NCI-H2029 treated with DMSO at 0.1 percent for 48 hours (cell line): Measurements from ENCODE around the gene SPART.
"Not testable (repeated sequence)": the region's sequence is repeated elsewhere in the genome, so short reads cannot be mapped to it uniquely, and the experiment has no call there.

ENCODE experiments used
- DNase-seq: peaks from one replicate; lab custom pipeline; 2025; lab: John Stamatoyannopoulos, UW

The SPART gene

DNA sequence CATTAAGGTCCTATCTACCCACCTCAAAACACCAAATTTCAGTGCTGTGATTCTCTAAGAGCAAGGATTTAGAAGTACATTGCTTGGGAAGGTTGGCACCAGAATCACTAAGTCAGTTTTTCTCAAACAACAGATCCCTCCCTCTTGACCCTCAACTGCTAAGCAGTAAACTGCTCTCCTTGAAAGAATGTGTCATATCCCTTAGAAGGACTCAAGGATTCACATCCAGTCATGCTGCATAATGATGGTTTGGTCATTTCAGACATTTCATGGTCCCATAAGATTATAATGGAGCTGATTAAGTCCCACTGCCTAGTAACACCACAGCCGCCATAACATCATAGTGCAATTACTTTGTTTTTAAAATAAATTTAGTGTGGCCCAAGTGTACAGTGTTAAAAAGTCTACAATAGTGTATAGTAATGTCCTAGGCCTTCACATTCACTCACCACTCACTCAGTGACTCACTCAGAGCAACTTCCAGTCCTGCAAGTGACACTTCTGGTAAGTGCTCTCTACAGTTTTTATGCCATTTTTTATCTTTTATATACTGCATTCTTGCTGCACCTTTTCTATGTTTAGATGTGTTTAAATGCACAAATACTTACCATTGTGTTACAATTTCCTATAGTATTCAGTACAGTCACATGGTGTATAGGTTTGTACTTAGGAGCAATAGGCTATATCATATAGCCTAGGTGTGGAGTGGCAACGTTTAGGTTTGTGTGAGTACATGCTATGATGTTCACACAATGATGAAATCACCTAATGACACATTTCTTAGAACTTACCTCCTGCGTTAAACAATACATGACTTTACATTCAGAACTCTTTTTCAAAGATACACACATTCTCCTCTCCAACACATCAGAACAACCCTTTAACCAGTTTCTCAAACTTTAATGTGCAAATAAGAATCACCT is 32.9 kb downstream of the SPART start:
- no peak for DNase-seq

DNA sequence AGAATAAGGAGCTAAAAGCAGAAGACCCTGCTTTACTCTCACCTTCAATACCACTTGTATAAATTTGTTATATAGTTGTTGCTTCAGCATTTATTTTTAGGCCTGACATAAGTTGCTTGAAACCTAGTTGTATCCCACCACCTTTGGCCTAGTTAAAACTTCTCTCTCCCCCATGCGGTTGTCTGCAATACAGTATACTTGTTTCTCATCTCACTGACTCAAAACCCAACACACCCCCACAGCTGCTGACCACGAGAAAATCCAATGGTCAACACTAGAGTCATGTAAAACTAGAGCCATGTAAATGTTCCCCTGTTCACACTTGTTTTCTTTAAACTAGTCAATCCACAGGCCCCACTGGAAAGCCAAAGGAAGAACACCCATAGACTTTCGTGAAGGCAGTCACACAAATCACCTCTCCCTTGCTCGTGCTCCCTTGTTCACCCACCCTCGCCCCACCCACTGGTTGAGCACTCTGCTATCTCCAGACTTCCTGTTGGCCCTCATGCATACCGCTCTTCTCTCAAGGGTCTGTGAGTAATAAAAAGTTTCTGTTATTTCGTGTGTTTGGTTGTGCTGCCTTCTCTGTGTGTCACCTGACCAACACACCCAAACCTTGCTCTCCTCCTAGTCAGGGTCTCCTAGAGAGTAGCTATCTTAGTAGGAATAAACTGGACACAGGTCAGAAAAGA is 35.6 kb downstream of the SPART start:
- DNase-seq, result no peak

DNA sequence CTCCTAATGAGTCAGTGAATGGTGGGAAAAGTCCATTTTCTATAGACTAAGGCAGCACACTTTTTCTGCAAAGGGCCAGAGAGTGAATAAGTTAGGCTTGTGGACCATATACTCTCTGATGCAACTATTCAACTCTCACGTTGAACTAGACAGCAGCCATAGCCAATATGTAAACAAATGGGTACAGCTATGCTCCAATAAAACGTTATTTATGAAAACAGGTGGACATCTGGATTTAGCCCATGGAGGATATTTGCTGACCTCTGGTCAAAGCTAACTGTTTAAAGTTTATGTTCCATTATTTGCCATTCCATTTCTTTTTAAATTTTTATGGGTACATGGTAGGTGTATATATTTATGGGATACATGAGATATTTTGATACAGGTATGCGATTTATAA is 43.9 kb downstream of the SPART start:
- no peak for DNase-seq

DNA sequence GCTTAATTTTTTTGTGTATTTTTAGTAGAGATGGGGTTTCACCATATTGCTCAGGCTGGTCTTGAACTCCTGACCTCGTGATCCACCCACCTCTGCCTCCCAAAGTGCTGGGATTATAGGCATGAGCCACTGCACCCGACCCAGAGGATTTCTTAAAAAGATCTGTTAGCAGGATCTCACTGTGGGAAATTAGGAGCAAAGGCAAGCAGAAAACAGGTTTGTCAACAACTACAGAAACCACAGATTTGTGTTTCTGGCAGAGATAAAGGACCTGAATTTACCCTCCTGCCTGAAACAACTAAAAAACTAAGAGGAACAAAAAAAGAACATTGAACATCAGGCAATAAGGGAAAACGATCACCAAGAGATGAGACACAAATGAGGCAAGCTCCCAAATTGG is 46.7 kb downstream of the SPART start:
- not testable (repeated sequence) for DNase-seq

DNA sequence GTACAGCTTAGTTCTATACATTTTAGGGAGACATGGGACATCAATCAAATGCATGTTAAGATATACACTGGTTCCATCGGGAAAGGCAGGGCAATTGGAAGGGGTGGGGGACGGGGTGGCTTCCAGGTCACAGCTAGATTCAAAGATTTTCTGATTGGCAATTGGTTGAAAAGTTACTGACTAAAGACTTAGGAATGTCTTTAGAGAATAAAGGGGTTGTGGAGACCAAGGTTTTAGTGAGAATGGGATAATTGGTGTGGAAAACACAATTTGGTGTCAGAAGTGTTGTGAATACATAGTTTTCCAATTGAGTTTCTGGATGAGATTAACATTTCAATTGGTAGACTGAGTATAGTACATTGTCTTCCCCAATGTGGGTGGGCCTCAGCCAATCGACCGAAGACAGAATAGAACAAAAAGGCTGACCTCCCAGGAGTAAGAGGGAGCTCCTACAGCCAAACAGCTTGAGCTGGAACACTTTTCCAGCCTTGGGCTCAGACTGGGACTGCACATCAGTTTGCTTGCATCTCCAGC is 47.6 kb downstream of the SPART start:
- no peak for DNase-seq

DNA sequence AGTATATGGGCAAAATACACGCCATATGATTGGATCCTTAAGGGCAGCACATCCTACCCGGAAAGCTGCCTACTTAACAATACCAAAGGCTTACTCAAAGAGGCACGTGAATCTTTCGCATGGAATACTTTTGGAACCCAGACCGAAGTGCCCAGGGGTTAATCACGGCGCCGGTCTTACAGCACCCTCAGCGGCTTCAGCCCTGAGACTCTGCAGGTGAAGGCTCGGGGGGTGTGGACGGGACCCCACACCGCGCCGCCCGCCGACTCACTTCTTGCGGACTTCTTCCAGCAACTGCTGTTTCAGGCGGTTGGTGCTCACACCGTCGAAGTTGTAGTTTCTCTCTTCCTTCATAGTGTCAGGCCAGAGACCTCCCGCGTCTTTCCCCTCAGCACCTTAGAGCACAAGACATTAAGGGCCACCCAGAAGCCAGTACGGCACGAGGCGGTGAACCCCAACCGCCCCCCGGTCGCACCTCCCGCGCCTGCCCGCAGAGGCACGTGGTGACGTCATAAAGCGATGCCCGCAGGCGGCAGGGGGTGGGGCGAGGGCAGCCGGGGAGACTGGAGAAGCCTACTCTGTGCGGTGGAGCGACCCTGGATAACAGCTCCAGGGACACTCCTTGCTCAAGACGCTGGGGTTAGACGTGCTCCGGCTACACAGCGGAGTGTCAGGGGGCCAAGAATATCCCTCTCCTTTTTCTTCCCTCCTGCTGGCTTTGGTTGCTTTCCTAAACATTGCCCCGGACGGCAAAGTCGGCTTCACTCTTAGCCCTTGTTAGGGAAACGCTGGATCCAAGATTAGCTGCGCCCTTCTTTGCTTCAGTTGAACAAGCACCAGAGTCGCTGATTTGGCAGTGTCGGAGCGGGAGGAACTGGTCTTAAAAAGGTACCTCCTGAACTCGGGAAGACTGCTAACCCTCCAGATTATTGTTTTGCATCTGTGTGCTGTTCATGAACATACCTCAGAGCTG is 48.5 kb downstream of the SPART start, which contains the start of gene CCDC169:
Gene CCDC169, minus strand, starts transcription at position 449 of the 973 bp plus-strand sequence. Its CDS starts 95 bp downstream, at position 354.
- no peak for DNase-seq

DNA sequence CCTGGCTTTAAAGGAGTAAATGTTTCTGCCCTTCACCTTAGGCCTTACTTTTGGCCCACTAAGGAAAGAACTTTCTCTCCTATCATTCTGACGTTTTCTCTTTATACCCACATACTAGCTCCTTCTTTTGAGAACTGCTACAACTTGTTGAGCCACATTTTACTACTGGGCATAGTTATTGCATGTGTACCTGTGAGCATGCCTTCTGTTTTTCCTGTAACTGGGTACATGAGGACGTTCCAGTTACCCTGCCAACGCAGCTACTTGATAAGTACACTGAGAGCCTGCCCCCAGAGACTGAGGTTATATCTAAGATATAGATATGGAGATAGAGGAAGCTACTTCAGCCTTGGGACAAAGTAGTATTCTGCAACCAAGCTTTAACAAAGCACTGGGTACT is 52.1 kb downstream of the SPART start:
- DNase-seq, result no peak

DNA sequence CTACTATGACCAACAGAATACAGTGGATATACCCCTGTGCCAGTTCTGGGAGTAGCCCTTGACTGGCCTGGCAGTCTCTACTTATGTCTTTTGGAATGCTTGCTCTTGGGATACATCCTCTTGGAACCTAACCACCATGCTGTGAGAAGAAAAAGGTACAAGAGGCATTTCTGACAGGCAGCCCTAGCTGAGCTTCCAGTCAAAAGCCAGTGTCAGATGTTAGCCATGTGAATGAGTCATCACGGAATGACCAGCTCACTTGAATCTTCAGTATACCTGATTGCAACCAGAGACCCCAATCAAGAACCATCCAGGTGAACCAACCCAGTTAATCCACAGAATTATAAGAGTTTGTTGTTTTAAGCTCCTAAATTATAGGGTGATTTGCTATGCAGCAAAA is 52.7 kb downstream of the SPART start:
- DNase-seq, result no peak

DNA sequence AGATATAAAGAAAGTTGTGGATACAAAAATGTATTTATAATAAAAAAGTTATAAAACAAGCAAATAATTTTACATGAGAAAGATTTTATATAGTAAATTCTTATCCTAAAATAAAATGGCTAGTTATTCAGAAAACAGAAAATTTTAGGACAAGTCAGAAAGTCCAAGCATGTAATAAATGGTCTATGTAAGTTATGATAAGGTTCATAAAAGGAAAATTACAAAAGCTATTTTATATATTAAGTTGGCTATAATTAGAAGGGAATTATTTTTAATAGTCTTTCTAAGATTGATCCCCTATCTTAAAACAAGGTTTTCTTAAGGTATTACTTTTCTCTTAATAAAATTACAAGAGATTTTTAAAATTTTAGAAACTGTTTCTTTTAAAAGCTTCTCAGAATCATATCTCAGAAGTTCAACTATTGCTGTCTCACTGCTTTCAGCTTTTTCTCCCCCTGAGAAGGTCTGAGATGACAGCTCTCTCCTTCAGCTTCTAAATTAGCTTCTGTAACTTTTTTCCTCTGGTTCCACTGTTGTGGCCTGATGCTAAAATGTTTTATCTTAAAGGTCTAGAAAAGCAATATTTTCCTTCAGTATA is 57.3 kb downstream of the SPART start:
- no peak for DNase-seq

DNA sequence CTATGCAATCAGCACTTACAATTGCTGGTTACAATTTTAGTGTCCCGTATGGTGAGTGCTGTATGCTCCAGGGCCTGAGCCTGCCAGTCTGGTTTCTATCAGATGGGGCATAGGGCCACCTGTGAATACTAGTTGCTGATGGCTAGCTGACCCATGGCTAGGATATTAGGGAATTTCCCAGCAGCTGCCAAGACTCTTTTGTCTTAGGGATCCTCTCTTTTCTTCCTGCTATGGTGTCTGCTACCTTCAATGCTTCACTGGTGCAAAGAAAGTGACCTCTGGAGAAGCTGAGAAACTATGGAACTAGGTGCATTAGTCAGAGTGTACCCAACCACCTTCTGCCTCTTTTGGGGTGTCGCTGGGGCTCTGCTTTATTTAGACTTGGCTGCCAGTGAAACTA is 60.2 kb downstream of the SPART start:
- no peak for DNase-seq

DNA sequence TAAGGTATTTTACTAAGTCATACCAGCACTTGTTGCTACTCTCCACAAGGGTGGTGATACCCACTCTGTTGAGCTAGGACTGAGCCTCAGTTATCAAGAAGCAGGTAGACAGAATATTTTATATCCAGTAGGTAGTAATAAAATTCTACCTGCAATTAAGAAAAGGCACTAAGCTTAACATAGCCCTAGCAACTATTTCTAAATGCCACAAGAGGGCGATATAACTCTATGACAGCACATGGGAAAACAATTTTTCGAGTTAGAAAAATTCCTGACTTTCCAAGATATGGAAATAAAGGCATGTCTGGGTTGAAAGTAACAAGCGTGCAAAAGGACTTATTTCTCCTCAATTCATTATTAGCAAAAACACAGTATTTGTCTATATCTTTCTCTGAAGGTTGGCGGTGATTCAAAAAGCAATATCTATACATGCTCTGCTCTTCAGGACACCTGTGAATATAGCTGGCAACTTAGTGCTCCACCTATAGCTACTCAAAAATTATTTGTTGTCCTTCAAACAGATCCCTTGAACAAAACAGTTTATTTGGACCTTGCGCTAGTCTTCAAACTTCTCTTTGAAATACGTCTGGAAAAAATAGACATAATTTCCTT is 63.3 kb downstream of the SPART start:
- peak; percentile 3 for DNase-seq

DNA sequence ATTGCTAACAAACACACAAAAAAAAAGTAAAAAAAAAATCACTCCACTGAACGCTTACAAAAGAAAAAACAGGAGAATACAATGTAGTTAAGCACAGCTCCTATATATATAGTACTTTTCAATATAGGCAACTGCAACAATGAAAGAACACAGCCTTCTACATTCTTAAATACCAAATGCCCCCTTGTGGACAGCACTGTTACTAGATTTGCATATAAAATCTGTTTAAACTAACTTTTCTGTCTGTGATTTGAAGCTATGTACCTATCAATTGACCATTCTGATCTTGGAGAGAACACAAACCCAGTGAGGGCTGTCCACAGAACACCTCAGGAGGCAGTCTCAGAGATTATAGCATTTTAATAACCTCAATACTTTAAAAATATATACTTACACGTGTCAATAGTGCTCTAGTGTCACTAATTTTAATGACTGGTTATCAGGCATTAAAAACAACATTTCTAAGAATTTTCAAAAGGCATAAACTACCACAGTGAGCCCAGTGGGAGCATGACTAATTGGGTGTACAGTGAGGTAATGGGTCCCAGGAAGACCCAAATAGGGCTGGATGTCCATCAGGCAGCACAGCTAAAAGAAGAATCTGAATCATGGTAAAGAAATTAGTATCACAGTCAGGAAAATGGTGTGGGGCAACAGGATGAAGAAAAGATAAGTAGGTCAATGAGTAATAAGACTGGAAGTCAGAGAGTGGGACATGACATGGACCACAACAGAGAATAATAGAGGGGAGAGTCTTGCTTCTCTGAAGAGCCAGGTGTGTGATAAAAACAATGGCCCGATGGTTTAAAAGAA is 70.8 kb downstream of the SPART start:
- DNase-seq, result peak; percentile 19

DNA sequence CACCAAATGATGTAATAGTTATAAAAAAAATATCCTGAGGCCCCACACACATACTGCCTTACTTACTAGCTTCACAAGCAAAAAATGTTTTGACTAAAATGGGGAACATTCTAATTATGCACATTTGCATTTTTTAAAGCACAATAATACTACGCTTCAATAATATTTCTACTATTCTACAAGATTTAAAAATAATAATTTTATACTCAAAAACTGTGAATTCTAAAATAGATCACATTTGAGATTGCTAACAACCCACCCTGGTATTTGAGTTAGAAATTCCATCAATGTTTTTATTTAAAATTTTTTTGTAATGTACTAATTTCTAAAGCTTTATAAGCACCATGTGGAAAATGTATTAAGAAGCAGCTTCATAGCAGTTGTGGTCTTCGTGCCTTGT is 72.8 kb downstream of the SPART start:
- DNase-seq, result no peak

DNA sequence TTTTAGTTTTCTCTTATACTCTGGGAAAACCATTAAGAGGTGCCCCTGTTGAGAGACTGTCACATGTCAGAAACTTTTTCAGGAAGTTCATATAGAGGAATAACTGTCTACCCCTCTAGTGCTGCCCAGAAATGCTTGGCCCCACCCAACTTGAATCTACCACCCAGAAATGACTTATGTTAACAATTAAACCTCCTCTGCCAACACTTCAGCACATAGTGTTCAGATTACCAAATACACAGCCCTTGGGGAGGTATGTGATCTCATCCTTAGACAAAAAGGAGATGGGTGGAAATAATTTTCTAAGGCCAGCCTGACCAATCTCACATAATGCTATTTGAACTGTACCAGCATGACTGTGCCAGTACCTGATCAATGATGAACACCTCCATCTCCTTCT is 84.2 kb downstream of the SPART start:
- DNase-seq, result no peak

DNA sequence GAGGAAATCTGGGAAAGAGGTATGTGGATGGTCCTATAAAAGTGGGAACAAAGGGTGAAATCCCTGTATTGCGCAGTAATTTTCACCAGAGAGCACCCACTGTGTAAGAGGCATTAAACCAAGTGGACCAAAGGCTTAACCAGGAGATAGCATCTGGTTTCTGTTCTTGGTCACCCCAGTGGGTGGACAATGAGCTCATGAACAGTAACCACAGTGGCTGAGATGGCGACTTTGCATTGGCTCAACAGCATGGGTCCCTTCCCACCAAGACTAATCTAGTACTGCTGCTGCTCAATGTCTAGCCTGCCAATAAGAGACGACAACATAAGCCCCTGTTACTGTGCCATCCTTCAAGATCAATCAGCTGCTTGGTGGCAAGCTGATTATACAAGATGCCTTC is 85.2 kb downstream of the SPART start:
- DNase-seq, result no peak

DNA sequence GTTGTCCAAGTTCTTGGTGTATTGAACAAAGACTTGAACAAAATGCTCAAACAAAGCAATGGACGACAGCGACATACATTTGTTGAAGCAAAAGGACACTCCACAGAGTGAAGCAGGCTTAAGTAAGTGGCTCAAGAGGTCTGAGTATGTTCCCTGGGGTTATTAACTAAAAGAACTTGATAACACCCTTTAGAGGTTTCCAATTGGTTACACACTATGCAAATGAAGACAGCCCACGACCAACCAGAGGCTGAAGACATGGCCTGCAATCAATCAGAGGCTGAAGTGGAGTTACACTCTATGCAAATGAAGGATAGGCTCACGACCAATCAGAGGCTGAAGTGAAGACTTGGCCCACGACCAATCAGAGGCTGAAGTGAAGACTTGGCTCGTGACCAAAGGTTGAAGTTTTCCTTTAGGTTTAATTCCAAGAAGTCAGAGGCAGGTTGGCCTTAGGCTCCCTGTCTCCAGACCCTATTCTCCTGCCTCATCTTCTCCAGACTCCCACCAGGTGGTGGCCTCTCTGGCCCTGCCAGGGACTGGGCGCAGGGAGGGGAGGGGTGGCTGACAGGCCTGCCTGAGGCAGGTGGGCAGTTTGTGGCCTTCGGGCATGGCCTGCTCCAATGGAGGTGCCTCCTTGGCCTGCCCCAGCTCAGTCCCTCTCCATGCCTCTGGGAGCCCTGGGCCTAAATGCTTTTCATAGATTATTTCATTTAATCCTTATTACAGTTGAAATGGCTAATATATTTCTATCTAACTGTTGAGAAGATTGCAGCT is 86.6 kb downstream of the SPART start:
- DNase-seq, result no peak

DNA sequence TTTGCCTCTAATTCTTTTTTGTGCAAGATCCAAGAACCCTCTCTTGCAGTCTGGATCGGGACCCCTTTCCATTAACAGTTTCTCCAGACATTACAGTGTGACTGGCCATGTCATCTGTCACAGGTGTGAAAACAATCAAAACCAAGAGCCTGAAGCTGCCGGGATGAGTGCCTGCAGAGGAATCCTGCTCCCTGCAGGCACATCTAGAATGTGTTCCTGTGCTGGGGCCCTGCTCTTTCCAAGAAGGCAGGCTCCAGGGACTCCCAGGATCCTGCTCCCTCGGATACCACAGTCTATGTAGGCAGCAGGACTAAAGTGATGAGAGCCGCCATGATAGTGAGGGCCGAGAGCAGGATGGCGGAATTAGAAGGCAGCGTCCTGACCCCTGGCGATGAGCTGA is 87.4 kb downstream of the SPART start:
- no peak for DNase-seq
